Endothelial cell of umbilical vein (primary cell): ENCODE measurements around the gene ARFIP1. TPM values are rescaled to one million over a fixed set of nuclear protein-coding genes. Genes with fewer than 3 reads are reported as not detected.

Experiments used
- BruUV-seq: library from RNA; stranded (reverse); fragments of 400-500 nt; replicated peaks from 2 replicates; lab custom pipeline; 2021; lab: Mats Ljungman, UMichigan
- CTCF ChIA-PET: fragments of 300-600, 350-600 bp; sonication (Branson Sonifier 250); formaldehyde crosslinking; loops from one replicate; lab custom pipeline; 2021; ENCODE audit warnings: antibody characterized with exemption, inconsistent platforms; lab: Charles Lee
- POLR2A ChIA-PET: fragments of 300-600, 350-600 bp; sonication (Branson Sonifier 250); formaldehyde crosslinking; loops from one replicate; lab custom pipeline; 2021; ENCODE audit warnings: antibody characterized with exemption, inconsistent platforms; lab: Charles Lee
- DNase-seq: peaks from one replicate; pipeline ENCODE4 v3.0.0-alpha.2; 2011; ENCODE audit warnings: low read depth, low spot score
- FAIRE-seq: peaks from 2 replicates; lab custom pipeline; 2011; peaks lifted over from hg19 to GRCh38; lab: Jason Lieb, UNC
- H2AFZ ChIP-seq: 2 replicates; pipeline ENCODE4 v1.6.0; 2012; ENCODE audit warnings: low read depth, low read length, control low read depth, inconsistent platforms
- H3K27ac ChIP-seq: 2 replicates; pipeline ENCODE4 v1.5.1; 2011; ENCODE audit warnings: low read depth, mild to moderate bottlenecking, control low read depth, low read length, moderate library complexity; ENCODE audit not compliant: insufficient read depth
- H3K27me3 ChIP-seq, 2 experiments: 2 replicates each; pipeline versions ENCODE4 v1.6.0 to v1.6.1; 2011; ENCODE audit warnings: low read length in 2 of 2, mixed read lengths in 1 of 2; ENCODE audit not compliant: control insufficient read depth in 2 of 2, insufficient read depth in 2 of 2
- H3K36me3 ChIP-seq, 2 experiments: 2 replicates in 1 of 2; 3 replicates in 1 of 2; pipeline ENCODE4 v1.5.1; 2011; ENCODE audit warnings: low read length in 2 of 2, mild to moderate bottlenecking in 1 of 2, moderate library complexity in 1 of 2; ENCODE audit not compliant: control insufficient read depth in 2 of 2, insufficient read depth in 2 of 2; ENCODE audit errors: extremely low read depth in 1 of 2
- H3K4me1 ChIP-seq: 3 replicates; pipeline ENCODE4 v1.5.1; 2011; ENCODE audit warnings: mild to moderate bottlenecking, low read length; ENCODE audit not compliant: control insufficient read depth, insufficient read depth; ENCODE audit errors: extremely low read depth
- H3K4me2 ChIP-seq: 2 replicates; pipeline ENCODE4 v1.6.1; 2011; ENCODE audit warnings: low read length, control low read depth, mixed read lengths; ENCODE audit not compliant: insufficient read depth
- H3K4me3 ChIP-seq, 3 experiments: fragments of 200-600 bp in 1 of 3; sonication (generic), shearing (Covaris generic) in 1 of 3; replicated peaks in 1 of 3; 2 replicates each; pipeline ENCODE4 v1.5.1; 2011 to 2016; ENCODE audit warnings: control low read depth in 3 of 3, low read length in 3 of 3, mild to moderate bottlenecking in 2 of 3, inconsistent platforms in 1 of 3, low read depth in 1 of 3, moderate library complexity in 1 of 3; ENCODE audit not compliant: insufficient read depth in 1 of 3
- H3K79me2 ChIP-seq: 2 replicates; pipeline ENCODE4 v1.6.0; 2012; ENCODE audit warnings: low read length, inconsistent platforms; ENCODE audit not compliant: control insufficient read depth, insufficient read depth
- H3K9ac ChIP-seq: replicated peaks from 2 replicates; pipeline ENCODE3; 2011; ENCODE audit warnings: low read length, control low read depth; ENCODE audit not compliant: insufficient read depth; ENCODE audit errors: extremely low read depth
- H3K9me1 ChIP-seq: replicated peaks from 3 replicates; pipeline ENCODE4 v1.6.0; 2011; ENCODE audit warnings: mild to moderate bottlenecking, low read length; ENCODE audit not compliant: control insufficient read depth, insufficient read depth; ENCODE audit errors: extremely low read depth
- H3K9me3 ChIP-seq: replicated peaks from 2 replicates; pipeline ENCODE4 v1.5.1; 2012; ENCODE audit warnings: low read length, inconsistent platforms; ENCODE audit not compliant: control insufficient read depth, insufficient read depth
- H4K20me1 ChIP-seq: replicated peaks from 2 replicates; pipeline ENCODE3; 2011; ENCODE audit warnings: mild to moderate bottlenecking, low read length; ENCODE audit not compliant: control insufficient read depth, insufficient read depth; ENCODE audit errors: extremely low read depth
- CTCF ChIP-seq, 2 donors: IDR thresholded peaks; 1 replicate in 1 of 2; 2 replicates in 1 of 2; pipeline ENCODE4 v1.5.1; 2011; ENCODE audit warnings: low read length in 2 of 2, mild to moderate bottlenecking in 2 of 2, moderate library complexity in 2 of 2, control low read depth in 1 of 2, inconsistent platforms in 1 of 2, low read depth in 1 of 2; ENCODE audit not compliant: insufficient read depth in 1 of 2; ENCODE audit errors: extremely low read depth in 1 of 2
- EZH2 ChIP-seq: IDR thresholded peaks from 2 replicates; pipeline ENCODE4 v1.6.1; 2012; ENCODE audit warnings: borderline replicate concordance, low read depth, mild to moderate bottlenecking, moderate library complexity, low read length, inconsistent platforms; ENCODE audit not compliant: severe bottlenecking
- JUN ChIP-seq: IDR thresholded peaks from 2 replicates; pipeline ENCODE4 v1.6.1; 2011; ENCODE audit warnings: borderline replicate concordance, low read depth; ENCODE audit not compliant: insufficient read length, insufficient read depth
- MAX ChIP-seq: IDR thresholded peaks from 2 replicates; pipeline ENCODE4 v1.6.1; 2011; ENCODE audit not compliant: insufficient read depth, insufficient read length
- POLR2A ChIP-seq: IDR thresholded peaks from 2 replicates; pipeline ENCODE4 v1.6.1; 2012; ENCODE audit warnings: low read depth, mild to moderate bottlenecking, control low read depth, low read length
- POLR2AphosphoS5 ChIP-seq: IDR thresholded peaks from 2 replicates; pipeline ENCODE4 v1.6.1; 2012; ENCODE audit warnings: low read depth, mild to moderate bottlenecking, control low read depth, low read length, moderate library complexity; ENCODE audit not compliant: insufficient read depth
- dilution Hi-C: fragments of 300-500 bp; cut with MboI; formaldehyde crosslinking; loops from one replicate; pipeline ENCODE4 v1.15.0; 2019; ENCODE audit warnings: low sequenced_read_pairs; ENCODE audit not compliant: extremely low pct_ligation_motif_present
- intact Hi-C: fragments of 100-400 bp; cut with micrococcal nuclease; formaldehyde crosslinking; loops from one replicate; pipeline ENCODE4 v1.10.0; 2022
- polyA plus RNA-seq, 4 experiments: library from polyadenylated mRNA; depleted of rRNA in 3 of 4; stranded (reverse) in 3 of 4; unstranded in 1 of 4; fragments of >200 nt; gene quantifications; 2 replicates each; pipeline versions ENCODE4 v1.2.1 to v1.2.3, GENCODE V29; 2011 to 2012; ENCODE audit warnings: missing spikeins in 1 of 4
- total RNA-seq: library from RNA; stranded (reverse); gene quantifications from 2 replicates; pipeline ENCODE4 v1.2.3, GENCODE V29; 2021

Gene ARFIP1
- total and polyA plus RNA-seq, 2 donors (not counting 3 experiments of a cell fraction or from before 2014, with no cell fraction given): 10.0 to 24.2 TPM

- FAIRE-seq (no peak), DNase-seq (no peak)
- Histone ChIP-seq H3K27me3 (no peaks in the 10 kb centered on the region), H3K9me3 (no peaks in the 10 kb centered on the region), H3K36me3 (no peaks in the 10 kb centered on the region), H3K27ac (no peak overlapping the region), H3K9me1 (no peaks in the 10 kb centered on the region), H2AFZ (no peak overlapping the region), H3K9ac (no peak overlapping the region), H3K79me2 (no peaks in the 10 kb centered on the region), H3K4me2 (no peak overlapping the region), H3K4me1 (no peaks in the 10 kb centered on the region), H3K4me3 (no peak overlapping the region), H4K20me1 (no peaks in the 10 kb centered on the region)
- dilution Hi-C loops (no loop called here), intact Hi-C loops (no loop called here)
- POLR2A ChIA-PET: no interaction called here
- TF ChIP-seq MAX (no peak), POLR2A (no peak), CTCF (IDR thresholded peaks at IDR 0.05; ENCODE audit: extremely low read depth in 1 of 2, insufficient read depth in 1 of 2, low read depth in 1 of 2, low read length in 2 of 2) (no peak)
- CTCF ChIA-PET: no interaction called here
- BruUV-seq: no TSS peak
These were observed 140.1 kb downstream of the ARFIP1 start for GRCh38 chr4:152919826-152920225.

GRCh38 chr4:152920768-152921167 lies 141.0 kb downstream of the ARFIP1 start:
- Histone ChIP-seq H3K4me3 (no peak overlapping the region), H3K4me2 (no peak overlapping the region), H3K27ac (no peak overlapping the region), H4K20me1 (no peaks in the 10 kb centered on the region), H3K4me1 (no peaks in the 10 kb centered on the region), H3K36me3 (no peaks in the 10 kb centered on the region), H3K9ac (no peak overlapping the region), H3K9me3 (no peaks in the 10 kb centered on the region), H3K79me2 (no peaks in the 10 kb centered on the region), H3K9me1 (no peaks in the 10 kb centered on the region), H3K27me3 (no peaks in the 10 kb centered on the region), H2AFZ (no peak overlapping the region)
- ChIA-PET POLR2A (no interaction called here), CTCF (no interaction called here)
- no TSS peak for BruUV-seq
- no peak for FAIRE-seq
- intact Hi-C loops: no loop called here
- dilution Hi-C loops: no loop called here
- TF ChIP-seq MAX (no peak), JUN (no peak), EZH2 (no peak), POLR2AphosphoS5 (no peak), POLR2A (no peak)
- DNase-seq: no peak
